HCT116 (cell line): ENCODE data around the gene CCDC85B.

Source experiments
- EGR1 ChIP-seq: IDR thresholded peaks from 2 replicates; pipeline ENCODE4 v1.6.1; 2012; ENCODE audit warnings: low read depth
- EZH2 ChIP-seq: fragments of 200-600 bp; sonication (generic); IDR thresholded peaks from 2 replicates; pipeline ENCODE4 v1.6.1; 2017; ENCODE audit warnings: antibody characterized with exemption, mixed run types
- EZH2phosphoT487 ChIP-seq: fragments of 200-600 bp; IDR thresholded peaks from 2 replicates; pipeline ENCODE4 v1.6.1; 2018; ENCODE audit warnings: antibody characterized with exemption, borderline replicate concordance
- SIN3A ChIP-seq: IDR thresholded peaks from 2 replicates; pipeline ENCODE4 v1.6.1; 2012; ENCODE audit warnings: low read depth
- ZBTB33 ChIP-seq: IDR thresholded peaks from 2 replicates; pipeline ENCODE4 v1.6.1; 2011; ENCODE audit warnings: mild to moderate bottlenecking, low read length, moderate library complexity; ENCODE audit not compliant: insufficient replicate concordance; ENCODE audit errors: extremely low read depth
- TF ChIP-seq, protein P1 (sequence below), 3 experiments: fragments of 200-600 bp in 1 of 3; sonication (generic) in 1 of 3; IDR thresholded peaks in 2 of 3; conservative IDR thresholded peaks in 1 of 3; 2 replicates each; pipeline ENCODE4 v1.5.1; 2012 to 2017; ENCODE audit warnings: low read depth in 2 of 3, low read length in 2 of 3, antibody characterized with exemption in 1 of 3, borderline replicate concordance in 1 of 3, control low read depth in 1 of 3, mild to moderate bottlenecking in 1 of 3, mixed read lengths in 1 of 3, mixed run types in 1 of 3, moderate library complexity in 1 of 3; ENCODE audit not compliant: insufficient read depth in 1 of 3

DNA sequence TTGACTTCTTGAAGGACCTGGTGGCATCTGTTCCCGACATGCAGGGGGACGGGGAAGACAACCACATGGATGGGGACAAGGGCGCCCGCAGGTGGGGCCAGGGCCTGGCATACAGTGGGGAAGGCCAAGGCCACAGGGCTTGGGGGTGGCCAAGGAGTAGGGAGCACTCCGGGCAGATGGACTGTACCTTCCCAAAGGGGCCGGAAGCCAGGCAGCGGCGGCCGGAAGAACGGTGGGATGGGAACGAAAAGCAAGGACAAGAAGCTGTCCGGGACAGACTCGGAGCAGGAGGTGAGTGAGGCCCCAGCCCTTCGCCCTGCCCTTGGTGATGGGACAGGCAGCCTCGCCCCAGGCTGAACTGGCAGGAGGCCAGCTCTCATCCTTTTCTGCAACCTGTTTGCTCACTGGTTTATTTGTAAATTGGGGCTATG lies 29.9 kb downstream of the CCDC85B start:
- TF ChIP-seq, protein P1, sequence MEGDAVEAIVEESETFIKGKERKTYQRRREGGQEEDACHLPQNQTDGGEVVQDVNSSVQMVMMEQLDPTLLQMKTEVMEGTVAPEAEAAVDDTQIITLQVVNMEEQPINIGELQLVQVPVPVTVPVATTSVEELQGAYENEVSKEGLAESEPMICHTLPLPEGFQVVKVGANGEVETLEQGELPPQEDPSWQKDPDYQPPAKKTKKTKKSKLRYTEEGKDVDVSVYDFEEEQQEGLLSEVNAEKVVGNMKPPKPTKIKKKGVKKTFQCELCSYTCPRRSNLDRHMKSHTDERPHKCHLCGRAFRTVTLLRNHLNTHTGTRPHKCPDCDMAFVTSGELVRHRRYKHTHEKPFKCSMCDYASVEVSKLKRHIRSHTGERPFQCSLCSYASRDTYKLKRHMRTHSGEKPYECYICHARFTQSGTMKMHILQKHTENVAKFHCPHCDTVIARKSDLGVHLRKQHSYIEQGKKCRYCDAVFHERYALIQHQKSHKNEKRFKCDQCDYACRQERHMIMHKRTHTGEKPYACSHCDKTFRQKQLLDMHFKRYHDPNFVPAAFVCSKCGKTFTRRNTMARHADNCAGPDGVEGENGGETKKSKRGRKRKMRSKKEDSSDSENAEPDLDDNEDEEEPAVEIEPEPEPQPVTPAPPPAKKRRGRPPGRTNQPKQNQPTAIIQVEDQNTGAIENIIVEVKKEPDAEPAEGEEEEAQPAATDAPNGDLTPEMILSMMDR (IDR thresholded peaks at IDR 0.05 in 2 of 3, conservative IDR thresholded peaks at IDR 0.05 in 1 of 3; ENCODE audit: borderline replicate concordance in 1 of 3, insufficient read depth in 1 of 3, low read depth in 2 of 3, low read length in 2 of 3) = no peak
- TF ChIP-seq EZH2 (no peak), SIN3A (no peak), EGR1 (no peak), ZBTB33 (no peak), EZH2phosphoT487 (no peak)
